ENCODE data around the gene GNA12. TPM values are rescaled to one million over a fixed set of nuclear protein-coding genes. Genes with fewer than 3 reads are reported as not detected.

The GNA12 gene
- total and polyA plus RNA-seq, 9 of the 15 experiments (the other 6 are each of a cell fraction or from before 2014, with no cell fraction given), result 0.65 to 32.7 (median 9.6) TPM

DNA sequence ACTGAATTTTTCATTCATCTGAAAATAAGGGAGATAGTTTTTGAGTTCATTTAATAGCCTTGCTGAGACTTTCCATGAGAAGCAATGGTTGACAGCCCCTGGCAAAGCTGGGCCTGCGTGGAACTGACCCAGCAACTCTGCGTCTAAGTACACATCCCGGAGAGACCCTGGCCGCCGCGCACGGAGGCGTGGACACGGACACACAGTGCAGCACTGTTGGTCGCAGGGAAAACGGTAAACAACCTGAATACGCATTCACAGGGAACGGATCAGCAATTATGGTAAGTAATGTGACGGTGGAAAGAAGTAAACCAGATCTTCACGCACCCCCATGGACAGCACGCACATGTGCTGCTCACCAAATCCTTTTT is 28.2 kb downstream of the GNA12 start (continued):
- TF ChIP-seq ZNF668 (CRISPR knock-in tag; IDR thresholded peaks at IDR 0.05) (no peak), MAZ (CRISPR knock-in tag; conservative IDR thresholded peaks at IDR 0.05 in 1 of 2, IDR thresholded peaks at IDR 0.05 in 1 of 2) (no peak), JUNB (CRISPR knock-in tag; conservative IDR thresholded peaks at IDR 0.05) (no peak), COPS2 (conservative IDR thresholded peaks at IDR 0.05) (no peak), KLF1 (tag; IDR thresholded peaks at IDR 0.05) (no peak)

DNA sequence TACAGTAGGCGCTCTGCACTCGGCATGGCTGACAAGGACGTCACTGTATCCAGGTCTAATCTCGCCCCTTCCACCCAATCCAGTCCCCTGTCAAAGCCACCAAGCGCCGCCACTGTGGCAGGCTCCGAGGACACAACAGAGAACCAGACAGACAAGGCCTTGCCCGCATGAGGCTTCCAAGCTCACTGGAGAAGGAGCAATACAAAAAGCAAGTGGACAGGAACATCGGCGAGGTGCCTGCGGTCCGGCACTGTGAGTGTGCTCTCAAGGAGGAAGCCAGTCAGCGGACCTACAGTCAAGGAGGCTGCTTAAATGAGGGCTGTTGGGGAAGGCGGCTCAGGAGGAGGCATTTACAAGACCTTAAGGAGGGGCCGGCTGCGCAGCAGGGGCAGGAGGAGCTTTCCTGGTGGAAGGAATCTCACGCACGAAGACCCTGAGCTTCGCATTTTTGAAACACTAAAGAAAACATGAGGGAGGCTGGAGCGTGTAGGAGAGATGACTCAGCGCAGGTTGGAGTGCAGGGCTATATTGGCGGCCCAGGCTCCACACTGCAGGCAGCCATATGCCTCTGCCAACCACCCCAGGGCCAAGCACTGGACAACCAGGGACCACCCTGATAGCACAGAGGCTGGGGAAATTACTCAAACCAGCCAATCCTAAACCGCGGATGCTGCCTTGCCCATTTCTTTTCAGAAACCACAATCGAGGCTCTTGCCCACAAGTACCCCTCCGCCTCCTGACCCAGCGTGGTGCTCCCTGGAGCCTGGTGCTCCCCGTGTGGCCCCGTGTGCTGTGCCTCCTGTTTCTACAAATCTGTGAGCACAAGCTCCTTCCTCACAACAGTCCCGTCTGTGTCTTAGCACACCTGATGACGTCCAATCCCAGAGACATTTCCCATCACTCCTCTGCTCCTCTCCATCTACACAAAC is 28.9 kb downstream of the GNA12 start:
- H3K9me1 ChIP-seq (ENCODE audit: control insufficient read depth, insufficient read depth, low read length), result no peaks in the 10 kb centered on the region
- no peak overlapping the region for H3K4me3 ChIP-seq
- ChIA-PET POLR2A (interaction anchor here (0.6 to 0.7 kb wide), 2 partner anchors 19 to 344 kb away, joined by 3 to 4 read pairs; no protein-coding TSS in a partner anchor), CTCF (ENCODE audit: low intra/inter-chr PET ratio) (no interaction called here)
- no peak overlapping the region for H3K27ac ChIP-seq (ENCODE audit: extremely low read depth, low read depth, low read length)
- no peaks in the 10 kb centered on the region for H3K27me3 ChIP-seq (ENCODE audit: control insufficient read depth in 2 of 2, insufficient read depth in 2 of 2, low read length in 2 of 2)
- peaks cover 0 to 17% of the 10 kb centered on the region in 2 experiments; a peak in 2 of 5 replicates for H3K4me1 ChIP-seq (replicated peaks in 1 of 2; ENCODE audit: control insufficient read depth in 2 of 2, insufficient read depth in 2 of 2, low read length in 2 of 2)
- DNase-seq (ENCODE audit: extremely low read depth in 1 of 4, low spot score in 3 of 4) (no peak), ATAC-seq (peak; percentile 54; the same call in 1 of the 3 replicates), FAIRE-seq (no peak)
- H3K79me2 ChIP-seq (ENCODE audit: control insufficient read depth, insufficient read depth, low read length), result peaks cover 20% of the 10 kb centered on the region
- H3K9ac ChIP-seq (ENCODE audit: insufficient read depth in 1 of 2, low read depth in 2 of 2, low read length in 2 of 2), result peak overlapping the region in 1 of 2 experiments; percentile 1; a peak in 1 of 4 replicates
- no peak overlapping the region for H2AFZ ChIP-seq (ENCODE audit: low read depth, low read length)
- intact Hi-C loops (cut with micrococcal nuclease) (no loop called here), in situ Hi-C loops (cut with MboI) (no loop called here)
- no TSS peak for BruUV-seq (replicated peaks)
- peaks cover 8% of the 10 kb centered on the region; the same call in 1 of the 2 replicates for H4K20me1 ChIP-seq (replicated peaks; ENCODE audit: control insufficient read depth, insufficient read depth, low read length)
- H3K36me3 ChIP-seq (ENCODE audit: control insufficient read depth, insufficient read depth, low read length), result no peaks in the 10 kb centered on the region
- H3K9me3 ChIP-seq (replicated peaks; ENCODE audit: control insufficient read depth, insufficient read depth, low read depth, low read length), result no peaks in the 10 kb centered on the region
- no peak overlapping the region for H3K4me2 ChIP-seq (ENCODE audit: insufficient read depth, low read length)
- 85% methylated on average over 29 of the region's 31 CpGs for WGBS (ENCODE audit: insufficient coverage, low coverage, missing lambda C conversion rate)
- no peak for TF ChIP-seq FOXK2 (conservative IDR thresholded peaks at IDR 0.05 in 1 of 2, IDR thresholded peaks at IDR 0.05 in 1 of 2; ENCODE audit: low read depth in 2 of 2)
- peak; percentile 48; the same call in 1 of the 2 replicates for TF ChIP-seq ZNF316 (IDR thresholded peaks at IDR 0.05)
- TF ChIP-seq CTBP1 (IDR thresholded peaks at IDR 0.05; ENCODE audit: borderline replicate concordance), result no peak
- TF ChIP-seq, protein P1, sequence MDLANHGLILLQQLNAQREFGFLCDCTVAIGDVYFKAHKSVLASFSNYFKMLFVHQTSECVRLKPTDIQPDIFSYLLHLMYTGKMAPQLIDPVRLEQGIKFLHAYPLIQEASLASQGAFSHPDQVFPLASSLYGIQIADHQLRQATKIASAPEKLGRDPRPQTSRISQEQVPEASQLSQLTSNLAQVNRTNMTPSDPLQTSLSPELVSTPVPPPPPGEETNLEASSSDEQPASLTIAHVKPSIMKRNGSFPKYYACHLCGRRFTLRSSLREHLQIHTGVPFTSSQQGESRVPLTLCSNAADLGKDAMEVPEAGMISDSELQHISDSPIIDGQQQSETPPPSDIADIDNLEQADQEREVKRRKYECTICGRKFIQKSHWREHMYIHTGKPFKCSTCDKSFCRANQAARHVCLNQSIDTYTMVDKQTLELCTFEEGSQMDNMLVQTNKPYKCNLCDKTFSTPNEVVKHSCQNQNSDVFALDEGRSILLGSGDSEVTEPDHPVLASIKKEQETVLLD (IDR thresholded peaks at IDR 0.05), result no peak
- peak; percentile 49; the same call in 1 of the 2 replicates for TF ChIP-seq NFE2 (IDR thresholded peaks at IDR 0.05; ENCODE audit: low read depth)
- no peak for TF ChIP-seq GATA2 (CRISPR knock-in tag; IDR thresholded peaks at IDR 0.05)
- no peak for TF ChIP-seq MXI1 (IDR thresholded peaks at IDR 0.05; ENCODE audit: low read depth, low read length)
- no peak for TF ChIP-seq ETV5 (CRISPR knock-in tag; IDR thresholded peaks at IDR 0.05; ENCODE audit: low read depth)
- TF ChIP-seq LEF1 (IDR thresholded peaks at IDR 0.05), result no peak
- no peak for TF ChIP-seq DIDO1 (tag; IDR thresholded peaks at IDR 0.05; ENCODE audit: low read depth)
- no peak for TF ChIP-seq ZNF146 (CRISPR knock-in tag; IDR thresholded peaks at IDR 0.05; ENCODE audit: unreplicated experiment)
- TF ChIP-seq, protein P2, sequence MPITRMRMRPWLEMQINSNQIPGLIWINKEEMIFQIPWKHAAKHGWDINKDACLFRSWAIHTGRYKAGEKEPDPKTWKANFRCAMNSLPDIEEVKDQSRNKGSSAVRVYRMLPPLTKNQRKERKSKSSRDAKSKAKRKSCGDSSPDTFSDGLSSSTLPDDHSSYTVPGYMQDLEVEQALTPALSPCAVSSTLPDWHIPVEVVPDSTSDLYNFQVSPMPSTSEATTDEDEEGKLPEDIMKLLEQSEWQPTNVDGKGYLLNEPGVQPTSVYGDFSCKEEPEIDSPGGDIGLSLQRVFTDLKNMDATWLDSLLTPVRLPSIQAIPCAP (CRISPR knock-in tag; IDR thresholded peaks at IDR 0.05; ENCODE audit: borderline replicate concordance), result no peak
- TF ChIP-seq SRSF1 (IDR thresholded peaks at IDR 0.05; ENCODE audit: low read depth, low read length), result no peak
- TF ChIP-seq C11orf30 (IDR thresholded peaks at IDR 0.05; ENCODE audit: low read depth), result peak; percentile 49

Measured in K562 (cell line).